Neural progenitor cell (in vitro differentiated cells): ENCODE measurements around the gene BTBD6. TPM values are rescaled to one million over a fixed set of nuclear protein-coding genes. Genes with fewer than 3 reads are reported as not detected.

Experiments used
- DNase-seq: peaks from one replicate; pipeline ENCODE4 v3.0.0-alpha.2; 2016; ENCODE audit warnings: low spot score
- H2AFZ ChIP-seq: fragments of 200-600 bp; sonication (generic); replicated peaks from 2 replicates; pipeline ENCODE4 v1.6.1; 2016; ENCODE audit warnings: antibody characterized with exemption
- H3F3A ChIP-seq: fragments of 200-600 bp; sonication (generic); 2 replicates; pipeline ENCODE4 v1.6.1; 2016; ENCODE audit warnings: antibody characterized with exemption, low read depth
- H3K27ac ChIP-seq: fragments of 200-600 bp; sonication (generic); 2 replicates; pipeline ENCODE4 v1.5.1; 2016; ENCODE audit warnings: mild to moderate bottlenecking
- H3K27me3 ChIP-seq: fragments of 200-600 bp; sonication (generic); 2 replicates; pipeline ENCODE4 v1.6.1; 2016; ENCODE audit warnings: mild to moderate bottlenecking, moderate library complexity
- H3K36me3 ChIP-seq: fragments of 200-600 bp; sonication (generic); 2 replicates; pipeline ENCODE4 v1.5.1; 2016
- H3K4me1 ChIP-seq: fragments of 200-600 bp; sonication (generic); 2 replicates; pipeline ENCODE4 v1.6.1; 2016; ENCODE audit warnings: mixed run types
- H3K4me2 ChIP-seq: fragments of 200-600 bp; sonication (generic); 2 replicates; pipeline ENCODE4 v1.6.1; 2016
- H3K4me3 ChIP-seq: fragments of 200-600 bp; sonication (generic); 2 replicates; pipeline ENCODE4 v1.5.1; 2016
- H3K79me2 ChIP-seq: fragments of 200-600 bp; sonication (generic); 2 replicates; pipeline ENCODE4 v1.6.1; 2016; ENCODE audit warnings: low read depth
- H3K9ac ChIP-seq: fragments of 200-600 bp; sonication (generic); 2 replicates; pipeline ENCODE4 v1.6.1; 2016
- H3K9me3 ChIP-seq: fragments of 200-600 bp; sonication (generic); 2 replicates; pipeline ENCODE4 v1.5.1; 2016; ENCODE audit warnings: low read depth
- H4K20me1 ChIP-seq: fragments of 200-600 bp; sonication (generic); 2 replicates; pipeline ENCODE4 v1.6.1; 2016; ENCODE audit warnings: low read depth
- H3K27ac Mint-ChIP-seq: 3 replicates; pipeline ENCODE4 v1.8.0; 2021; ENCODE audit warnings: mixed read lengths
- H3K27me3 Mint-ChIP-seq: 2 replicates; pipeline ENCODE4 v1.8.0; 2022; ENCODE audit warnings: low read depth, mild to moderate bottlenecking, inconsistent platforms, moderate library complexity, mixed read lengths; ENCODE audit not compliant: insufficient read depth
- H3K36me3 Mint-ChIP-seq: 3 replicates; pipeline ENCODE4 v1.8.0; 2021; ENCODE audit warnings: mixed read lengths
- H3K4me1 Mint-ChIP-seq: 3 replicates; pipeline ENCODE4 v1.8.0; 2021; ENCODE audit warnings: mixed read lengths
- H3K4me3 Mint-ChIP-seq: 3 replicates; pipeline ENCODE4 v1.8.0; 2021; ENCODE audit warnings: mild to moderate bottlenecking, moderate library complexity, mixed read lengths
- H3K9me3 Mint-ChIP-seq: 3 replicates; pipeline ENCODE4 v1.8.0; 2020; ENCODE audit warnings: mixed read lengths
- CTCF ChIP-seq: fragments of 200-600 bp; sonication (generic); IDR thresholded peaks from 2 replicates; pipeline ENCODE4 v1.5.1; 2017; ENCODE audit warnings: antibody characterized with exemption, mild to moderate bottlenecking
- EZH2 ChIP-seq: fragments of 200-600 bp; sonication (generic); IDR thresholded peaks from 2 replicates; pipeline ENCODE4 v1.6.1; 2017; ENCODE audit warnings: antibody characterized with exemption, mild to moderate bottlenecking, moderate library complexity
- EZH2phosphoT487 ChIP-seq: fragments of 200-600 bp; sonication (generic); IDR thresholded peaks from 2 replicates; pipeline ENCODE4 v1.6.1; 2017; ENCODE audit warnings: antibody characterized with exemption
- total RNA-seq: library from RNA; depleted of rRNA; stranded (reverse); fragments of >200 nt; gene quantifications from 2 replicates; pipeline ENCODE4 v1.2.3, GENCODE V29; 2015; ENCODE audit warnings: low replicate concordance

Gene BTBD6
- total RNA-seq, 1 donor from 2014 or later = 9.0 TPM

- H3K27me3 ChIP-seq = no peaks in the 10 kb centered on the region
- no peaks in the 10 kb centered on the region for H4K20me1 ChIP-seq
- H2AFZ ChIP-seq = no peak overlapping the region
- H3K36me3 ChIP-seq = no peaks in the 10 kb centered on the region
- Mint-ChIP-seq H3K27ac (no peak overlapping the region), H3K36me3 (peaks cover 2% of the 10 kb centered on the region), H3K9me3 (no peaks in the 10 kb centered on the region), H3K27me3 (peaks cover 6% of the 10 kb centered on the region), H3K4me3 (no peak overlapping the region), H3K4me1 (peaks cover 5% of the 10 kb centered on the region)
- DNase-seq = no peak
- no peak overlapping the region for H3K9ac ChIP-seq
- H3K9me3 ChIP-seq = no peaks in the 10 kb centered on the region
- no peak overlapping the region for H3K4me2 ChIP-seq
- H3K4me3 ChIP-seq = no peak overlapping the region
- peak overlapping the region; percentile 29 for H3K27ac ChIP-seq
- H3F3A ChIP-seq = no peaks in the 10 kb centered on the region
- TF ChIP-seq EZH2 (no peak), EZH2phosphoT487 (no peak), CTCF (no peak)
- no peaks in the 10 kb centered on the region for H3K4me1 ChIP-seq
- no peaks in the 10 kb centered on the region for H3K79me2 ChIP-seq
Measured at GRCh38 chr14:105213361-105213760, 35.0 kb upstream of the BTBD6 start.

GRCh38 chr14:105214324-105214915 lies 33.9 kb upstream of the BTBD6 start:
- peaks cover 3% of the 10 kb centered on the region for H3K4me1 Mint-ChIP-seq
- Histone ChIP-seq H3F3A (no peaks in the 10 kb centered on the region), H3K36me3 (no peaks in the 10 kb centered on the region), H3K27me3 (no peaks in the 10 kb centered on the region), H3K79me2 (no peaks in the 10 kb centered on the region), H2AFZ (no peak overlapping the region), H3K4me2 (no peak overlapping the region), H3K4me1 (no peaks in the 10 kb centered on the region), H4K20me1 (no peaks in the 10 kb centered on the region), H3K9ac (no peak overlapping the region), H3K9me3 (no peaks in the 10 kb centered on the region), H3K4me3 (no peak overlapping the region), H3K27ac (no peak overlapping the region)
- TF ChIP-seq CTCF (no peak), EZH2phosphoT487 (no peak), EZH2 (no peak)
- peaks cover 6% of the 10 kb centered on the region for H3K27me3 Mint-ChIP-seq
- DNase-seq = no peak
- H3K9me3 Mint-ChIP-seq = no peaks in the 10 kb centered on the region
- H3K36me3 Mint-ChIP-seq = peaks cover 2% of the 10 kb centered on the region
- no peak overlapping the region for H3K27ac Mint-ChIP-seq
- H3K4me3 Mint-ChIP-seq = no peak overlapping the region

GRCh38 chr14:105215602-105216001 lies 32.7 kb upstream of the BTBD6 start:
- no peak overlapping the region for H2AFZ ChIP-seq
- no peak overlapping the region for H3K4me2 ChIP-seq
- Mint-ChIP-seq H3K4me1 (peaks cover 3% of the 10 kb centered on the region), H3K36me3 (peaks cover 2% of the 10 kb centered on the region), H3K9me3 (no peaks in the 10 kb centered on the region), H3K27ac (peak overlapping the region; percentile 43), H3K27me3 (peaks cover 6% of the 10 kb centered on the region), H3K4me3 (no peak overlapping the region)
- no peaks in the 10 kb centered on the region for H3F3A ChIP-seq
- no peaks in the 10 kb centered on the region for H3K79me2 ChIP-seq
- H3K9ac ChIP-seq = no peak overlapping the region
- no peak overlapping the region for H3K4me3 ChIP-seq
- no peak for DNase-seq
- no peak overlapping the region for H3K27ac ChIP-seq
- H3K36me3 ChIP-seq = no peaks in the 10 kb centered on the region
- H4K20me1 ChIP-seq = no peaks in the 10 kb centered on the region
- H3K27me3 ChIP-seq = no peaks in the 10 kb centered on the region
- no peak for TF ChIP-seq EZH2
- TF ChIP-seq CTCF = no peak
- no peak for TF ChIP-seq EZH2phosphoT487
- H3K9me3 ChIP-seq = no peaks in the 10 kb centered on the region
- no peaks in the 10 kb centered on the region for H3K4me1 ChIP-seq
